KOPT-K1 (cell line): ENCODE measurements around the gene SLC2A3.
A peak's percentile ranks its signal among the peaks of the same experiment; 100 is the strongest.
"Not testable (repeated sequence)": the region's sequence is repeated elsewhere in the genome, so short reads cannot be mapped to it uniquely, and the experiment has no call there.

ENCODE experiments used
- H3K27ac ChIP-seq: fragments of 200-600 bp; sonication (generic); 2 replicates; pipeline ENCODE4 v1.5.1; 2016; ENCODE audit warnings: antibody characterized with exemption, mild to moderate bottlenecking, low read depth, low read length; ENCODE audit not compliant: poor library complexity, severe bottlenecking
- H3K36me3 ChIP-seq: fragments of 200-600 bp; sonication (generic); 2 replicates; pipeline ENCODE4 v1.5.1; 2017; ENCODE audit warnings: antibody characterized with exemption, mild to moderate bottlenecking, low read length, moderate library complexity; ENCODE audit not compliant: insufficient read depth
- H3K9me3 ChIP-seq: fragments of 200-600 bp; sonication (generic); 2 replicates; pipeline ENCODE4 v1.5.1; 2017; ENCODE audit warnings: antibody characterized with exemption, low read length, mild to moderate bottlenecking; ENCODE audit not compliant: insufficient read depth, poor library complexity, severe bottlenecking

Gene SLC2A3

DNA sequence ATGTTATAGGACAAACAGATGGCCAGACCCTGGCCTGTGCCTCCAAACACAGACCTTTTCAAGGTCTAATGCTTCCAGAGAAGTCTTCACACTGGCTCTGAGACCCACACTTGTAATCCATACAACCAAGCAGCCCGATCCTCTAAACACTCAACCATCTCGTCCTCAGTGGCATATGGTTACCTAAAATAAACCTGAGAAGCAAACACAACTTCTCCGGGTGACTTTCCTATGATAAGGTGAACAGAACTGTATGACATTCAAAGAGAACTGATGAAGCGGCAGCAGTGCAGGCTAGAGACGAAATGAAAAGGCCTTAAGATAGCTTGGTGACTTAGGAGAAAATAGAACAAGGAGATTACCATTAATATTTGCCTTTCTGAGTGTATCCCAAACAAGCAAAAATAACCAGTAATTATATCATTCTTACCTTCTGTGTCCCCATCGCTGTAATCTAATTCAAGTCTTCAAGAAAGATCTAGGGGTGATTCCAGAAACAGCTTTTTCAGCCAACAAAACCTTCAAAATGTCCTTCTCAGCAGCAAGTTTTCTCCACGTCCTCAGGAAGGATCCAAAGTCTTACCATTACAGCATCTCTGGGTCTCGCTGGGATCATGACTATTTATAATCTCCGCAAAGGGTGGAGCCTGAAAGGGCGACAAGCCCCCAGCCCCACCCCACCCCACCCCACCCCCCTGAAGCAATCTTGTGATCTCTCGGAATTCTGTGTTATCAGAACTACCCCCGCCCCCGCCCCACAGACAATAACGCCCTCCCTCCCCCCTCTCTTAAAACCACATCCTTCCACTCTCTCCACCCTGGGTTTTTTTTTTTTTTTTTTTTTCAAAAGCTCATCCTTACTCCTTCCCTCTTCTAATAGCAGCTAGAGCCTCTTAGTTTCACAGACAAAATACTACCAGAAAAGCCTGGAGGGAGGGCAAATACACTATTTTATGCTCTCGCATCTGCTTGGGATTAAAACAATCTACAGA, at the start of gene SLC2A3:
SLC2A3 (minus strand) TSS at position 598 of the 992 bp plus-strand sequence; CDS start at position 445, 153 bp downstream.
- peaks cover 29% of the 10 kb centered on the region for H3K36me3 ChIP-seq
- peak within 1 kb of the TSS; percentile 57 for H3K27ac ChIP-seq
- H3K9me3 ChIP-seq = no peaks in the 10 kb centered on the region

DNA sequence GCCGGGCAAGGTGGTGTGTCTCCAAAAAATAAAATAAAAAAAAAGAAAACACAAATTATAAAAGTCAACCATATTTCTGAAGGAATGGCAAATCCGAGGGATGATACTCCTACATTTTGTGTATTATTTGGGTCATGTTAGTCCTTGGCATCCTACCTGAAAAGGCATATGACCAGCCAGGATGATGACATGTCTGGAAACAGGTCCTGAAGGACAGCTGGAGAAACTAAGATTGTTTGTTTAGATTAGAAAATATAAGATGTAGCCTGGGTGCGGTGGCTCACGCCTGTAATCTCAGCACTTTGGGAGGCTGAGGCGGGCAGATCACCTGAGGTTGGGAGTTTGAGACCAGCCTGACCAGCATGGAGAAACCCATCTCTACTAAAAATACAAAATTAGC, 48.9 kb upstream of the SLC2A3 start:
- Histone ChIP-seq H3K27ac (no peak overlapping the region), H3K36me3 (no peaks in the 10 kb centered on the region)

DNA sequence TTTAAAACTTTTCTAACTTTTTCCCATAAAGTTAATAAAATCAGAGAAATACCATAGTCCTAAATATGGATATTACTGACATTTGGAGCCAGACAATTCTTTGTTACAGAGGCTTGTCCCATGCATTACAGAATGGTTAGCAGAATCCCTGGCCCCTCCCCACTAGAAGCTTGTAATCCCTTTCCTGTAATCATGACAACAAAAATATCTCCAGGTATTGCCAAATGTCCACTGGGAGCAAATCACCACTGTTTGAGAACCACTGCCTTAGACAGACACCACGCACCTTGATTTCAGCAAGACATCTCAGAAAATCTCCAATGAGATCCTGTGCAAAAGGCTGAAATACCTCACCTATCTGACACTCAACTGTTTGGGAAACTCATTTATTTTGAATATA, 47.5 kb upstream of the SLC2A3 start:
- H3K27ac ChIP-seq, H3K9me3 ChIP-seq, H3K36me3 ChIP-seq: not testable (repeated sequence)

More for the DNA sequence above, 48.9 kb upstream of the SLC2A3 start:
- no peaks in the 10 kb centered on the region for H3K9me3 ChIP-seq

DNA sequence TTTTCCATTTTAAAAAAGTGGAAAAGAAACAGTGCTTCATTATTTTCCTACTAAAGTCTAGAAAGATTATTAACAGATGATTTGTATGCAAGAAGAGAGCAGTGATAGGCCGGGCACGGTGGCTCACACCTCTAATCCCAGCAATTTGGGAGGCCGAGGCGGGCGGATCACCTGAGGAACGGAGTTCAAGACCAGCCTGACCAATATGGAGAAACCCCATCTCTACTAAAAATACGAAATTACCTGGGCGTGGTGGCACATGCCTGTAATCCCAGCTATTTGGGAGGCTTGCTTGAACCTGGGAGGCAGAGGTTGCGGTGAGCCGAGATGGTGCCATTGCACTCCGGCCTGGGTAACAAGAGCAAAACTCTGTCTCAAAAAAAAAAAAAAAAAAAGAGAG, 47.0 kb upstream of the SLC2A3 start:
- H3K36me3 ChIP-seq, H3K9me3 ChIP-seq, H3K27ac ChIP-seq: not testable (repeated sequence)

DNA sequence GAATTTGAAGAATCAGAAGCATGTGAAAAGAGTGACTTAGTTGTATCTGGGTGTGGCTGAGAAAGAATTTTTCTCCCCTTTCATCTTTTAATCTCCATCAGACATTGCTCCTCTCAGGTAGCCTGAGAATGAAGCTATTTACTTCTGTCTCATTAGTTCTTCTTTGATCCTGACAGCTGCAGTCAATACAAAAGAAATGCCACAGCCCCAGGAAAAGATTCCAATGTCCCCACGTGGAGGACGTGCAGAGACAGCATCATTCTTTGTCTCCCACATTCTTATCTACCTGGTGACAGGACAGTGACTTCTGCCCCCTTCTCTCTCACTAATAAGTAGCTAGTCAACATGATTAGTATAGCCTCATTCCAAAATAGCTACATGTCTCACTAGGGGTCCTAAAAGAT, 46.3 kb upstream of the SLC2A3 start:
- not testable (repeated sequence) for H3K27ac ChIP-seq, H3K9me3 ChIP-seq, H3K36me3 ChIP-seq

DNA sequence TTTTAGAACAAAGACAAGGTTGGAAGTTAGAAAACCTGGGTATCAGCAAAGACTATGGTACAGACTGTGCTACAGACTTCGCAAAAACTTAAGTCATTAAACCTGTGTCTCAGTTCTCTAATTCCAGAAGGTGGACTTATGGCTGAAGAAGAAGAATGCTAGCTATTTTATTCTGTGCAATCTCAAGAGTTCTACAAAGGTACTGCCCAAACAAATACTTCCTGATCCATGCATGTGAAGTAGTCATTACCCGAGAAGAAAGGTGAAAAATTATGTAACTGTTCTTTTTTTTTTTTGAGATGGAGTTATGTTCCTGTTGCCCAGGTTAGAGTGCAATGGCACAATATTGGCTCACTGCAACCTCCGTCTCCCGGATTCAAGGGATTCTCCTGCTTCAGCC, 45.5 kb upstream of the SLC2A3 start:
- H3K27ac ChIP-seq = no peak overlapping the region
- H3K9me3 ChIP-seq = no peaks in the 10 kb centered on the region
- no peaks in the 10 kb centered on the region for H3K36me3 ChIP-seq

DNA sequence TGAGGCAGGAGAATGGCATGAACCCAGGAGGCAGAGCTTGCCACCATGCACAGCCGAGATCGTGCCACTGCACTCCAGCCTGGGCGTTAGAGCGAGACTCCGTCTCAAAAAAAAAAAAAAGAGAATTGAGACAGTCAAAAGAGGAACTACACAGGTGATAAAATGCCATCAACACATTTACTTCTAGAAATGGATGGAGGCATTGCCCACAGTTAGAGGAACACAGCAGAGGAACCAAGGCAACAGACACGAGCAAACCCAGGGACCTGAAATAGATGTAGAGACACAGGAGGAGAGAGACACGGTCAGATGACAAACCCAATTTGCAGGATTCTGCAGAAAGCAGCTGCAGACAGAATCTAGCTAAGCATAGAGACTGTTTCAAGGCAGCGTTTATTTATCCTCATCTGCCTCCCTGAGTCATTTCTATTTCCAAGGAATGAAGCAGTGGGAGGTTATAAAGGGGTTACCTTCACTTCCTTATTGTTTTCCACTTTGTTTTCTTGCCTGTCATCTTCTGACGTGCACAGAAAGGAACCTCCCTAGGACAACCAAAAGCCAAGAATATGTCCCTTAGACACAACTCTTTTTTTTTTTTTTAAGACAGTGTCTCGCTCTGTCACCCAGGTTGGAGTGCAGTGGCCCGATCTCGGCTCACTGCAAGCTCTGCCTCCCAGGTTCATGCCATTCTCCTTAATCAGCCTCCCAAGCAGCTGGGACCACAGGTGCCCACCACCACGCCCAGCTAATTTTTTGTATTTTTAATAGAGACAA, 41.6 kb upstream of the SLC2A3 start:
- not testable (repeated sequence) for H3K9me3 ChIP-seq, H3K36me3 ChIP-seq, H3K27ac ChIP-seq

DNA sequence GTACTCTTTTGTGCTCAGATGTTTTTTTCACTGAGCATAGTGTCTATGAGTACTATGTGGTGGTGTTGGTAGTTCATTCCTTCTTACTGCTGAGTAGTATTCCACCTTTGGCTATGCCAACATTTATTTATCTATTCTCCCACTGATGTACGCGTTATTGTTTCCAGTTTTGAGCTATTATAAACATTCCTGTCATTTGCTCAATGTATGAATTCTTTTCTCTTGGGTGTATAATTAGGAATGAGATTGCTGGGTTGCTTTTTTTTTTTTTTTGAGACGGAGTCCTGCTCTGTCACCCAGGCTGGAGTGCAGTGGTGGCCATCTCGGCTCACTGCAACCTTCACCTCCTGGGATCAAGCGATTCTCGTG, 37.5 kb upstream of the SLC2A3 start:
- Histone ChIP-seq H3K36me3 (no peaks in the 10 kb centered on the region), H3K27ac (no peak overlapping the region), H3K9me3 (no peaks in the 10 kb centered on the region)

DNA sequence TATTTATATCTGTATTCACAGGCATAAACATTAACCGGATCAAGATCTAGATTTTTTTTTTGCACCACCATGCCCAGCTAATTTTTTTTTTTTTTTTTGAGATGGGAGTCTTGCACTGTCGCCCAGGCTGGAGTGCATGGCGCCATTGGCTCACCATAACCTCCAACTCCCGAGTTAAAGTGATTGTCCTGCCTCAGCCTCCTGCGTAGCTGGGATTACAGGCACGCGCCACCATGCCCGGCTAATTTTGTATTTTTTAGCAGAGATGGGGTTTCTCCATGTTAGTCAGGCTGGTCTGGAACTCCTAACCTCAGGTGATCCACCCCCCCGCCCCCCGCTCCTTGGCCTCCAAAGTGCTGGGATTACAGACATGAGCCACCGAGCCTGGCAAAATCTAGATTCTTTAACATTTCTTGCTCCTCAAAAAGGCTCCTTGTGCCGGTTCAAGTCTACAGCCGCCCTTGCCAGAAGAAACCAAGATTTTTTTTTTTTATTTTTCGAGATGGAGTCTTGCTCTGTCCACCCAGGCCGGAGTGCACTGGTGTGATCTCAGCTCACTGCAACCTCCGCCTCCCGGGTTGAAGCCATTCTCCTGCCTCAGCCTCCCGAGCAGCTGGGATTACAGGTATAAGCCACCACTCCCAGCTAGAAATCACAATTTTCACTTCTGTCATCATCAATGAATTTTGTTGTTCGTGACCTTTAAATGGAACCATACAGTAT, 36.9 kb upstream of the SLC2A3 start:
- H3K27ac ChIP-seq = no peak overlapping the region
- H3K36me3 ChIP-seq = no peaks in the 10 kb centered on the region
- no peaks in the 10 kb centered on the region for H3K9me3 ChIP-seq

DNA sequence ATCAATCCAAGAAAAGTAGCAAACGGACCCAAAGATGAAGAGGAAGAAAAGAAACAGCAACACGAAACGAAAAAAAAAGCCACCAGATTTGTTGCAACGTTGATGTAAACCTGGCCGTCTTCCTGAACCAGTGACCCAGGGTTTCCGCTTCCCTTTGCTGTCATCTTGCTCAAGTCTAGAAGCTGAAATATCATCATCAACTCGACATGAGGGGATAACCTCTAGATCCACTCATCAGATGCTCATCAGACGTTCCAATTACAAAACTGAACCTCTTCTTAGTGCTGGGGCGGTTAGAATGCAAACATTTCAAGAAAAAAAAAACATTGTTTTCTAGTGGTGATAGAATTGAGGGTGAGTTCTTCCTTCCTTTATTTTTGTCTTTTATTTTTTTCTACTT, 36.3 kb upstream of the SLC2A3 start:
- H3K36me3 ChIP-seq, H3K27ac ChIP-seq, H3K9me3 ChIP-seq: not testable (repeated sequence)

DNA sequence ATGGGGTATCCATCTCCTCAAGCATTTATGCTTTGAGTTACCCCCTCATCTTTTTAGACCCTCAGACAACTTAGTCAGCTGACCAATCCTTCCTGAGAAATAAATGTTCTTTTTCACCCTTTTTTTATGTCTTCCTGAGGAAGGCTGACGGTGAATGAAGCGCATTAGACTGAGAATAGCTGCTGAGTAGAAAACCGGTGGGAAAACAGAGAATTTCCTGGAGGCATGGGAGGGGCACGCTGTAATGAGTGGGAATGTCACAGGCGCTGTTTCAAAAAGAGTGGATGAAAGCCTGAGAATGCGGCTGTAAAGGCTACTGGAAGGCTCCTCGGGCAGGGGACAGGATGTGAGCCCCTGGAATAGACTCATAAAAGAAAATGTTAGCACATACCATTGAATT, 35.8 kb upstream of the SLC2A3 start:
- not testable (repeated sequence) for H3K27ac ChIP-seq, H3K36me3 ChIP-seq, H3K9me3 ChIP-seq

DNA sequence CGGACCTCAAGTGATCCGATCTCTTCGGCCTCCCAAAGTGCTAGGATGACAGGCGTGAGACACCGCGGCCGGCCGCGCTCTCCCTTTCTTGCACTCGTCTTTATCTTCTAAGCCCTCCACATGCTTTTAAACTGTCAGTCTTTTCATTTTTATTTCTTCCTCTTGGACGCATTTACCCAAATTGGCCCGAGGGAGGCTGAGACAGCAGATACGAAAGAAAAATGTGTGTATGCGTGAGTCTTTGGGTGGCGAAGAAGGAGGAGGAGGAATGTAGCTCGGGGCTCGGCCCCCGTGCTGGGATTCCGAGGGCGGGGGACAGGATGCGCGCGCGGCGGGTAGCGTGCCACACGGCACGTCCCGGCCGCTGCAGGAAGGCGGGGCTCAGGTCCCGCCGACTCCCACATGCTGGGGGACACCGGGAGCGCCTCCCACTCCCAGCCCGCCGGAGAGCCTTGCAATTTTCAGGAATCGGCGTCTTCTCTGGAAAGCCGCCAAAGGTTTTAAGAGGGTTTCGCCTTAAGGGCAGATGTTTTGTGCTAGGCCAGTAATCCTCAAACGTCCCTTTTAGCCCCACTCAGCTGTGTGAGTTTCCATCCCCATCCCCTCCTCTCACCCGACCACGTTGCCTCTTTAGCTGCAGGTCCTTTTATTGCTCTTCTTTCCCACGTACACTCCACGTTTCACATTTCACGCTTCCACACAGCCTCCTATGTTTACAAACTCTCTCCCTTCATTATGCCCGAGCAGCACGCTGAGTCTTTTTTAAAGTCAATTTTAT, 34.7 kb upstream of the SLC2A3 start:
- H3K9me3 ChIP-seq = no peaks in the 10 kb centered on the region
- H3K36me3 ChIP-seq = no peaks in the 10 kb centered on the region
- peak overlapping the region; percentile 59 for H3K27ac ChIP-seq

DNA sequence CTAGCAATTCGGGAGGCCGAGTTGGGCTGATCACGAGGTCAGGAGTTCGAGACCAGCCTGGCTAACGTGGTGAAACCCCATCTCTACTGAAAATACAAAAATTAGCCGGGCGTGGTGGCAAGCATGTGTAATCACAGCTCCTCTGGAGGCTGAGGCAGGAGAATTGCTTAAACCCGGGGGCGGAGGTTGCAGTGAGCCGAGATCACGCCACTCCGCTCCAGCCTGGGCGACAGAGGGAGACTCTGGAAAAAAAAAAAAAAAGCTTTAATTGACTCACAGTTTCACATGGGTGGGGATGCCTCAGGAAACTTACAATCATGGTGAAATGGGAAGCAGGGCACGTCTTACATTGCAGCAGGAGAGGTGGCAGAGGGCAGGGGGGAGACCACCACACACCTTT, 30.6 kb upstream of the SLC2A3 start:
- no peaks in the 10 kb centered on the region for H3K36me3 ChIP-seq
- no peaks in the 10 kb centered on the region for H3K9me3 ChIP-seq
- no peak overlapping the region for H3K27ac ChIP-seq

DNA sequence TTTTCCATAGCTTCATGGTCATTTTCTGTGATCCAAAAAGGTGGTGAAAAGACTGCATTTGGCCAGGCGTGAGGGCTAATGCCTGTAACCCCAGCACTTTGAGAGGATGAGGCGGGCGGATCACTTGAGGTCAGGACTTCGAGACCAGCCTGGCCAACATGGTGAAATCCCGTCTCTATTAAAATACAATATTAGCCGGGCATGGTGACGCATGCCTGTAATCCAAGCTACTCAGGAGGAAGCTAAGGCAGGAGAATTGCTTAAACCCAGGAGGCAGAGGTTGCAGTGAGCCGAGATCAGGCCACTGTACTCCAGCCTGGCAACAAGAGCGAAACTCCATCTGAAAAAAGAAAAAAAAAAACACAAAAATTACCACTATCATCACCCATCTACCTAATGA, 28.7 kb upstream of the SLC2A3 start:
- H3K27ac ChIP-seq, H3K9me3 ChIP-seq, H3K36me3 ChIP-seq: not testable (repeated sequence)
